Measurements from ENCODE around the gene ITGA2.

- TF ChIP-seq SP1 (IDR thresholded peaks at IDR 0.05; ENCODE audit: low read depth) (no peak), RAD21 (IDR thresholded peaks at IDR 0.05; ENCODE audit: low read depth) (no peak), SIN3A (IDR thresholded peaks at IDR 0.05; ENCODE audit: low read depth) (no peak), CTCF (IDR thresholded peaks at IDR 0.05 in 2 of 3, conservative IDR thresholded peaks at IDR 0.05 in 1 of 3; ENCODE audit: borderline replicate concordance in 1 of 3, insufficient read depth in 1 of 3, low read depth in 2 of 3, low read length in 2 of 3) (no peak), POLR2A (IDR thresholded peaks at IDR 0.05; ENCODE audit: borderline replicate concordance, extremely low read depth, insufficient read depth, insufficient read length) (no peak), POLR2AphosphoS5 (IDR thresholded peaks at IDR 0.05; ENCODE audit: low read depth, low read length) (no peak), CEBPB (IDR thresholded peaks at IDR 0.05; ENCODE audit: low read depth) (no peak), EGR1 (IDR thresholded peaks at IDR 0.05; ENCODE audit: low read depth) (no peak)
These were observed 5.1 kb downstream of the ITGA2 start for GRCh38 chr5:52994266-52994665.
